AG04450 (cell line): ENCODE results near the gene OTUD5. TPM values are rescaled to one million over a fixed set of nuclear protein-coding genes. Genes with fewer than 3 reads are reported as not detected.

Experiments used
- CTCF ChIA-PET: fragments of 300-600, 350-600 bp; formaldehyde crosslinking; extraction: SDS; loops from one replicate; lab custom pipeline; 2022; ENCODE audit warnings: antibody characterized with exemption, inconsistent platforms; lab: Charles Lee
- POLR2A ChIA-PET: fragments of 350-600 bp; formaldehyde crosslinking; extraction: SDS; loops from one replicate; lab custom pipeline; 2021; ENCODE audit warnings: antibody characterized with exemption, inconsistent platforms; lab: Yijun Ruan, JAX
- DNase-seq: peaks from one replicate; pipeline ENCODE4 v3.0.0-alpha.2; 2011; ENCODE audit warnings: low read depth, low spot score
- H3K27ac ChIP-seq: one replicate; pipeline ENCODE4 v1.5.1; 2012; ENCODE audit warnings: low read depth, low read length, control low read depth
- H3K27me3 ChIP-seq: one replicate; pipeline ENCODE4 v1.6.0; 2012; ENCODE audit warnings: low read length; ENCODE audit not compliant: control insufficient read depth, insufficient read depth
- H3K4me3 ChIP-seq: 2 replicates; pipeline ENCODE4 v1.5.1; 2011; ENCODE audit warnings: mild to moderate bottlenecking, low read depth, low read length, control low read depth
- H3K9me3 ChIP-seq: 2 replicates; pipeline ENCODE4 v1.5.1; 2012; ENCODE audit warnings: low read length; ENCODE audit not compliant: control insufficient read depth, insufficient read depth
- polyA plus RNA-seq: library from polyadenylated mRNA; depleted of rRNA; stranded (reverse); fragments of >200 nt; gene quantifications from 2 replicates; pipeline ENCODE4 v1.2.3, GENCODE V29; 2011
- TF ChIP-seq, protein P1 (sequence below): IDR thresholded peaks from 2 replicates; pipeline ENCODE4 v1.5.1; 2011; ENCODE audit warnings: low read depth, low read length, control low read depth, inconsistent platforms

Gene OTUD5
- polyA plus RNA-seq, 1 experiment: 52.0 TPM

DNA sequence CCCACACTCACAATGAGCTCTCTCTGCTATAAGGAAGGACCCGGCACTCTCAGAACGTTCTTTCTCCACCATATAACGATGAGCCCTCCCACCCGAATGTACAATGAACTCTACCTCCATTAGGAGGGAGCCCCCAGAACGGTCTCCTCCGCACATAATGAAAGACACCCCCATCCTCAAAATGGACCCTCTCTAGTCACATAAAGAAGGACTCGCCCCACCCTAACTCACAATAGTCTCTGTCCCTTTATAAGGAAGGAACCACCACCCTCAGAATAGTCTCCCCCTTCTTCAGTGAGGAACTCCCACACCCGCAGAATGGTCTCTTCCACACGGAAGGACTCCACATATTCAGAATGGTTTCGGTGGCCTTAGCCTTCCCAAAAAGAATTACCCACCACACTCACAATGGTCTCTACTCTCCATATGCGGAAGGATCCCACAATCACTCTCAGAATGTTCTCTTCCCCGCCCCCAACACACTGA, 46.4 kb downstream of the OTUD5 start:
- TF ChIP-seq, protein P1, sequence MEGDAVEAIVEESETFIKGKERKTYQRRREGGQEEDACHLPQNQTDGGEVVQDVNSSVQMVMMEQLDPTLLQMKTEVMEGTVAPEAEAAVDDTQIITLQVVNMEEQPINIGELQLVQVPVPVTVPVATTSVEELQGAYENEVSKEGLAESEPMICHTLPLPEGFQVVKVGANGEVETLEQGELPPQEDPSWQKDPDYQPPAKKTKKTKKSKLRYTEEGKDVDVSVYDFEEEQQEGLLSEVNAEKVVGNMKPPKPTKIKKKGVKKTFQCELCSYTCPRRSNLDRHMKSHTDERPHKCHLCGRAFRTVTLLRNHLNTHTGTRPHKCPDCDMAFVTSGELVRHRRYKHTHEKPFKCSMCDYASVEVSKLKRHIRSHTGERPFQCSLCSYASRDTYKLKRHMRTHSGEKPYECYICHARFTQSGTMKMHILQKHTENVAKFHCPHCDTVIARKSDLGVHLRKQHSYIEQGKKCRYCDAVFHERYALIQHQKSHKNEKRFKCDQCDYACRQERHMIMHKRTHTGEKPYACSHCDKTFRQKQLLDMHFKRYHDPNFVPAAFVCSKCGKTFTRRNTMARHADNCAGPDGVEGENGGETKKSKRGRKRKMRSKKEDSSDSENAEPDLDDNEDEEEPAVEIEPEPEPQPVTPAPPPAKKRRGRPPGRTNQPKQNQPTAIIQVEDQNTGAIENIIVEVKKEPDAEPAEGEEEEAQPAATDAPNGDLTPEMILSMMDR: no peak
- ChIA-PET POLR2A (interaction anchor here (1.1 to 1.5 kb wide), 2 partner anchors 13 kb away, joined by 5 to 11 read pairs; partner anchors contain the start of genes PQBP1 and TIMM17B), CTCF (interaction anchor here (1.1 to 1.7 kb wide), 2 partner anchors 19 to 263 kb away, joined by 5 to 7 read pairs; no protein-coding TSS in a partner anchor)
- H3K9me3 ChIP-seq: no peaks in the 10 kb centered on the region
- DNase-seq: no peak
- peak overlapping the region; percentile 75 for H3K27ac ChIP-seq
- H3K4me3 ChIP-seq: peak overlapping the region; percentile 83
- H3K27me3 ChIP-seq: no peaks in the 10 kb centered on the region

DNA sequence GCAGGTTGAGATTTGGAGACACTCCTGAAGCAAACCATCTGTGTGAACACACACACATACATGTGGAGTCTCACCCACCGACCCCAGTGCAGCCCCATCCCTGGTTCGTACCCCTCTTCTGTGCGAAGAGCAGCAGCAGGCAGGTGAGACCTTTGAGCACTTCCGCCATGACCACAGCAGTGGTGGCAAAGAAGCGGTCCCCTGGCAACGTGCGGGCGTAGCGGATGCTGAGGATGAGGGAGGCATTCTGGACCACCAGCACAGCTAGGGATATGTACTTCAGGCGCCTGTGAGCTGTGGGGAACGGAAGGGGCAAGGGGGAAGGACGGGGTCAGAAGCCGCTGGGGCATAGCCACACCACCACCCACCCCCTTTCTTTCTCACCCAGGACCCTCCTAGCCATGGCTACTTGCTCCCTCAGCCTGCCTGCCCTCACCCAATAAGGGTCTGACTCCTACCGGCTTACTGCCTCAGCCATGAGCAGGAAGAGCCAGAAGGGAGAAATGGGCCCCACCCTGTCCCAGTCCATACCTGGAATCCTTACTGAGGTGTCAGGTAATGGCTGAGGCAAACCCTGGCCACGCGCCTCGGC, 47.6 kb downstream of the OTUD5 start:
- ChIA-PET CTCF (interaction anchor here (0.5 kb wide), 1 partner anchor 55 kb away, joined by 5 read pairs; no protein-coding TSS in a partner anchor), POLR2A (interaction anchor here (1.5 kb wide), 1 partner anchor 12 kb away, joined by 5 read pairs; the partner anchor contains the start of genes PQBP1 and TIMM17B)

DNA sequence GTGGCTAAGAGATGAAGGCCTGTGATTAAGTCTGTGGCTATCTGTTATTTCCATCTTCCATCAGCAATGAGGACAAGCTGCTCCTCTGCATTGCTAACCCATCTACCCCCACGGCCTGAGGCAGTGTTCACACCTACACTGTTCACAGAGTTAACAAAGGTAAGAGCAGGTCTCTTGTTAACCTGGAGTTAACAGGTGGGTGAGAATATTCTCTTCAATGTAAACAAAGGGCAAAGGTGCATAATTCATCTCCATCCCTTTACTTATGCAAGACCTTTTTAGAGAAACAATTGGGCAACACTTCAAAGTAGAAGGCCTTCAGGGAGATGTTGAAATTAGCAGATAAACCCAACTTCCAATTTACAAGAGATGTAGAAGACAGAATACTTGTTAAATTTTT, 48.8 kb downstream of the OTUD5 start:
- Histone ChIP-seq H3K27me3 (no peaks in the 10 kb centered on the region), H3K9me3 (no peaks in the 10 kb centered on the region), H3K27ac (no peak overlapping the region), H3K4me3 (no peak overlapping the region)
- ChIA-PET POLR2A (no interaction called here), CTCF (no interaction called here)
- TF ChIP-seq, protein P1: no peak
- DNase-seq: no peak

More for the DNA sequence above, 47.6 kb downstream of the OTUD5 start:
- TF ChIP-seq, protein P1: no peak
- Histone ChIP-seq H3K27ac (no peak overlapping the region), H3K27me3 (no peaks in the 10 kb centered on the region), H3K9me3 (no peaks in the 10 kb centered on the region), H3K4me3 (0 out of 2 replicates have a peak overlapping the region, but pooled peaks have one; percentile 83)
- DNase-seq: no peak

DNA sequence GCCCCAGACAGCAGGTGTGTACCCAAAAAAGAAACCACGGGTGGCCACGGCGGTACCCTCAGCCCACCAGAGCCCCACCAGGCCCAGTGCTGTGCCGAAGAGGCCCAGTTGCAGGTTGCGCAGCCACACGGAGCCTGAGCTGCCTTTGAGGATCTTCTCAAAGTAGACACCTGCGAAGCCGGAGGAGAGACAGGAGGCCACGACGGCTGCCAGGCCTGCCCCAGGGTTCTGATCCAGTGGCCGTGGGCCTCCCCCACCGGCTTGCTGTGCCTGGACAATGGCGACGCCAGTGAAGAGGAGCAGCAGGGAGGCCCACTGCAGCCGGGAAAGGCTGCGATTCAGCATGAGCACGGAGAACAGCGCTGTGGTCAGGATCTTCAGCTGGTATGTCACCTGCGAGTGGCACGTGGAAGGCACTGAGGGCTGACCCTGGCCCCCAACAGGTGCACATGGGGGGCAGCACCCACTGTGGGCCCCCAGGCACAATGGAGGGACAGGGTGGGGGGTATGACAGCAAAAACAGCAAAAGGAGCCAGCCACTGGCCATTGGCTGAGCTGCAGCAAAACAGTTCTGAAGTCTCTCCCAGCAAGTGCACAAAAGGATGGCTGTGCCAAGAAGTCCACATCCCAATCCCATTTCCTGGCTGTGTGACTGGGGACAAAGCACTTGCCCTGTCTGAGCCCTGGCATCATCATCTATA, 52.2 kb downstream of the OTUD5 start:
- CTCF ChIA-PET: no interaction called here
- Histone ChIP-seq H3K27me3 (no peaks in the 10 kb centered on the region), H3K4me3 (no peak overlapping the region), H3K27ac (no peak overlapping the region), H3K9me3 (no peaks in the 10 kb centered on the region)
- no peak for DNase-seq
- TF ChIP-seq, protein P1: no peak
- POLR2A ChIA-PET: no interaction called here

DNA sequence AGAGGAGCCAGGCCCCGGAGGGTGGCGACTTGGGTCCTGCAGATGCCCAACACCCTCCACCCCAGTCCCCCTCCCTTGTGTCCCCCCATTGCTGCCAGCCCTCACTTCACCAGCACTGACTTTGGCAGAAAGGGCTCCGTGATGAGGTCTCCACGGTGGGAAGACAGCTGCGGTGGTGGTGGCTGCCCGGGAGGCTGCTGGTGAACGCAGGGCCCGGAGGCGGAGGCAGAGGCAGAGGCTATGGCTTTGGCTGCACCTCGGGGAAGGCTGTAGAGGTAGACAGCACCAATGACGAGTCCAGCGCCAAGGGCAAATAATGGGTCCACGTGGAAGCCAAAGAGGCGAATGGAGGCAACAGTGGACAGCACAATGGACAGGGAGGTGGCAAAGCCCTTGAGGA, 52.8 kb downstream of the OTUD5 start:
- CTCF ChIA-PET: no interaction called here
- no peaks in the 10 kb centered on the region for H3K9me3 ChIP-seq
- no peaks in the 10 kb centered on the region for H3K27me3 ChIP-seq
- H3K4me3 ChIP-seq: no peak overlapping the region
- no peak overlapping the region for H3K27ac ChIP-seq
- TF ChIP-seq, protein P1: no peak
- POLR2A ChIA-PET: no interaction called here
- no peak for DNase-seq
